Measurements from ENCODE around the gene BIRC7. TPM values are rescaled to one million over a fixed set of nuclear protein-coding genes. Genes with fewer than 3 reads are reported as not detected.

BIRC7 gene
- total RNA-seq, 1 donor from 2014 or later, result not detected

GRCh38 chr20:63224412-63225081 is 11.2 kb upstream of the BIRC7 start:
- DNase-seq (ENCODE audit: low read depth in 2 of 2), result peak in 1 of 2 donors; percentile 55

GRCh38 chr20:63225082-63225454 is 10.6 kb upstream of the BIRC7 start:
- no peak for DNase-seq (ENCODE audit: low read depth in 2 of 2)

- no peak for DNase-seq (ENCODE audit: low read depth in 2 of 2)
Measured at GRCh38 chr20:63226042-63226943, 9.4 kb upstream of the BIRC7 start.

- no peak for DNase-seq (ENCODE audit: low read depth in 2 of 2)
Measured at GRCh38 chr20:63227260-63227659, 8.4 kb upstream of the BIRC7 start.

GRCh38 chr20:63228806-63229205 is 6.9 kb upstream of the BIRC7 start:
- DNase-seq (ENCODE audit: low read depth in 2 of 2), result no peak

- DNase-seq (ENCODE audit: low read depth in 2 of 2), result peak in 1 of 2 donors; percentile 69
Measured at GRCh38 chr20:63230800-63231268, 4.9 kb upstream of the BIRC7 start.

GRCh38 chr20:63232235-63233060 is 3.3 kb upstream of the BIRC7 start:
- DNase-seq (ENCODE audit: low read depth in 2 of 2), result peak in 1 of 2 donors; percentile 37

- no peak for DNase-seq (ENCODE audit: low read depth in 2 of 2)
Measured at GRCh38 chr20:63233061-63233344, 2.7 kb upstream of the BIRC7 start.

GRCh38 chr20:63233924-63234323 is 1.8 kb upstream of the BIRC7 start:
- DNase-seq (ENCODE audit: low read depth in 2 of 2), result no peak

- no peak for DNase-seq (ENCODE audit: low read depth in 2 of 2)
Measured at GRCh38 chr20:63234693-63235398, 859 bp upstream of the BIRC7 start.

- no peak for DNase-seq (ENCODE audit: low read depth in 2 of 2)
Measured at GRCh38 chr20:63236116-63236837, 572 bp downstream of the BIRC7 start.

- DNase-seq (ENCODE audit: low read depth in 2 of 2), result no peak
Measured at GRCh38 chr20:63238031-63238430, 2.3 kb downstream of the BIRC7 start.

GRCh38 chr20:63238514-63239125 is 2.9 kb downstream of the BIRC7 start:
- peak in 1 of 2 donors; percentile 19 for DNase-seq (ENCODE audit: low read depth in 2 of 2)

- DNase-seq (ENCODE audit: low read depth in 2 of 2), result no peak
Measured at GRCh38 chr20:63239431-63239830, 3.7 kb downstream of the BIRC7 start.

- DNase-seq (ENCODE audit: low read depth in 2 of 2), result no peak
Measured at GRCh38 chr20:63240004-63240403, 4.3 kb downstream of the BIRC7 start.

- DNase-seq (ENCODE audit: low read depth in 2 of 2), result peak; percentile 11 to 27
Measured at GRCh38 chr20:63241272-63241671, 5.6 kb downstream of the BIRC7 start.

GRCh38 chr20:63242736-63243135 is 7.0 kb downstream of the BIRC7 start:
- DNase-seq (ENCODE audit: low read depth in 2 of 2), result no peak

- no peak for DNase-seq (ENCODE audit: low read depth in 2 of 2)
Measured at GRCh38 chr20:63243604-63244247, 8.0 kb downstream of the BIRC7 start.

GRCh38 chr20:63244468-63244867 is 8.8 kb downstream of the BIRC7 start:
- no peak for DNase-seq (ENCODE audit: low read depth in 2 of 2)

Measured in dermis microvascular lymphatic vessel endothelial cell (primary cell).